Activated CD4-positive, alpha-beta memory T cell treated with anti-CD3 and anti-CD28 coated beads, Interleukin-2, amount 10 ng/mL, durations not matched to agents 7 days and 5 days (primary cell): Measurements from ENCODE around the gene POLR1G. TPM values are rescaled to one million over a fixed set of nuclear protein-coding genes. Genes with fewer than 3 reads are reported as not detected.
A peak's percentile ranks its signal among the peaks of the same experiment; 100 is the strongest.

Source experiments
- CTCF ChIA-PET: fragments of 350-600 bp; sonication (Branson Sonifier 250); formaldehyde crosslinking; loops from one replicate; lab custom pipeline; 2021; ENCODE audit warnings: antibody characterized with exemption, inconsistent platforms; lab: Charles Lee
- POLR2A ChIA-PET: fragments of 350-600 bp; sonication (Branson Sonifier 250); formaldehyde crosslinking; loops from one replicate; lab custom pipeline; 2021; ENCODE audit warnings: antibody characterized with exemption; lab: Charles Lee
- DNase-seq: peaks from one replicate; pipeline ENCODE4 v3.0.0-alpha.2; 2020
- H3K27ac Mint-ChIP-seq: one replicate; pipeline ENCODE4 v1.8.0; 2021; ENCODE audit warnings: mild to moderate bottlenecking, mixed read lengths
- H3K27me3 Mint-ChIP-seq: one replicate; pipeline ENCODE4 v1.8.0; 2021; ENCODE audit warnings: mixed read lengths
- H3K36me3 Mint-ChIP-seq: one replicate; pipeline ENCODE4 v1.8.0; 2021; ENCODE audit warnings: low read depth, mixed read lengths
- H3K4me1 Mint-ChIP-seq: one replicate; pipeline ENCODE4 v1.8.0; 2021; ENCODE audit warnings: mixed read lengths
- H3K4me3 Mint-ChIP-seq: one replicate; pipeline ENCODE4 v1.8.0; 2021; ENCODE audit warnings: mild to moderate bottlenecking, mixed read lengths
- H3K9me3 Mint-ChIP-seq: one replicate; pipeline ENCODE4 v1.8.0; 2021; ENCODE audit warnings: mixed read lengths
- total RNA-seq, 2 experiments: library from RNA; stranded (reverse); gene quantifications; one replicate each; pipeline ENCODE4 v1.2.3, GENCODE V29; 2021

POLR1G gene
- total RNA-seq, 2 experiments from 2014 or later: 3.6 to 3.8 TPM

DNA sequence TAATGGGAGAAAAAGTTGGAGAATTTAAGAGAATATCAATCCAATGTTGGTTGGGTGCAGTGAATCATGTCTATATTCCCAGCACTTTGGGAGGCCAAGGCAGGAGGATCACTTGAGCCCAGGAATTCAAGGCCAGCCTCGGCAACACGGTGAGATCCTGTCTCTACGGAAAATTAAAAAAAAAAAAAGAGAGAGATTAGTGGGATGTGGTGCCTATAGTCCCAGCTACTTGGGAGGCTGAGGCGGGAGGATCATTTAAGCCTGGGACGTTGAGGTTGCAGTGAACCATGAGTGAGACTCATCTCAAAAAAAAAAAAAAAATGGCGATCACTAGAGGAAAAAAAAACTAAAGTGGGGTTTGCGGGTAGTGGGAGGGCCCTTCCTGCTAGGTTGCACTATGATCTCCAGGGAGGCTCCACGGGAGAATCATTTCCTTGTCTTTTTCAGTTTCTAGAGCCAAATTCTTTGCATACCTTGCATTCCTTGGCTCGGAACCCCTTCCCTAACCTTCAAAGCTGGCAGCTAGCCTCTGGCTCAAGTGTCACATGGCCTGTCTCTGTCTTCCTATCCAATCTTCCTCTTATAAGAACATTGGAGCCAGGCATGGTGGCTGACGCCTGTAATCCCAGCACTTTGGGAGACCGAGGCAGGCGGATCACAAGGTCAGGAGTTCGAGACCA lies 30.3 kb upstream of the POLR1G start:
- POLR2A ChIA-PET: interaction anchor here (0.6 kb wide), 1 partner anchor 222 kb away, joined by 4 read pairs; no protein-coding TSS in a partner anchor
- Mint-ChIP-seq H3K36me3 (no peaks in the 10 kb centered on the region), H3K27ac (no peak overlapping the region), H3K4me3 (no peak overlapping the region), H3K9me3 (no peaks in the 10 kb centered on the region), H3K4me1 (peaks cover 5% of the 10 kb centered on the region), H3K27me3 (no peaks in the 10 kb centered on the region)
- DNase-seq: no peak
- CTCF ChIA-PET: interaction anchor here (0.7 kb wide), 1 partner anchor 47 kb away, joined by 3 read pairs; no protein-coding TSS in a partner anchor

DNA sequence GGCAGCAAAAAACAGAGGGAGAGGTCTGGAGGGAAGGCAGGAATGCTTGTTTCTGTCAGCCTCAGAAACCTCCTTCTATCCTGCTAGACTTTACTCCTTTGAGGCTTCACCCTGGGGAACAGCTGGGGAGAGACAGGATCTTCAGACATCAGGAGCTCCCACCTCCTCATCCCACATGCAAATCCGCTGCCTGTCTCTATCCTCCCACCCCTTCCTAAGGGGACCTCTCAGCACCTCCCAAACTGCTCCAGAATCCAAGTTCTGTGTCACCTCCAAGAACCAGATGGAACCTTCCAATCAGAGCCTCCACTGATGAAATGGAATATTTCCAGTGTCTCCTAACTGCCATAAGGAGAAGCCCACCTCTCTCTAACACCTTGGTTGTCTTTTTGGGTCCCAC lies 26.3 kb upstream of the POLR1G start:
- H3K27me3 Mint-ChIP-seq: peaks cover 4% of the 10 kb centered on the region
- no peak overlapping the region for H3K27ac Mint-ChIP-seq
- H3K4me3 Mint-ChIP-seq: no peak overlapping the region
- no peak for DNase-seq
- H3K4me1 Mint-ChIP-seq: peaks cover 4% of the 10 kb centered on the region
- H3K36me3 Mint-ChIP-seq: no peaks in the 10 kb centered on the region
- ChIA-PET CTCF (interaction anchor here (1.7 kb wide), 1 partner anchor 337 kb away, joined by 5 read pairs; no protein-coding TSS in a partner anchor), POLR2A (no interaction called here)
- no peaks in the 10 kb centered on the region for H3K9me3 Mint-ChIP-seq

DNA sequence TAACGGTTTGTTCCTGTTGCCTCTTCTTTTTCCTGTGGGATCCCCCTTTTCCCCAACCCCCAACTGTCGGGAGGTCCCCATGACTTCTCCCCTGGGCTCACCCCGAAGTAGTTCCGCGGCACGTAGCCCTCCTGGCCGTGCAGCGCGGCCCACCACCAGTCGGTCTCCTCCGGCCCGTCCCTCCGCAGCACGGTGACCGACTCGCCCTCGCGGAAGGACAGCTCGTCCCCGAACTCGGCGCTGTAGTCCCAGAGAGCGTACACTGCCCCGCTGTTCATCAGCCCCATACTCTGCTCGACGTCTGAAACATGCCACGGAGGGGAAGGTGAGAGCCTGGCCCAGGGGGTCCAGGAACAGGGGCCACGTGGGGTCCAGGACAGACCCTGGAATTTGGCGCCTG lies 24.0 kb upstream of the POLR1G start:
- no peaks in the 10 kb centered on the region for H3K4me1 Mint-ChIP-seq
- H3K27me3 Mint-ChIP-seq: peaks cover 21% of the 10 kb centered on the region
- H3K36me3 Mint-ChIP-seq: no peaks in the 10 kb centered on the region
- no peak overlapping the region for H3K4me3 Mint-ChIP-seq
- ChIA-PET POLR2A (no interaction called here), CTCF (no interaction called here)
- no peak for DNase-seq
- H3K9me3 Mint-ChIP-seq: no peaks in the 10 kb centered on the region
- H3K27ac Mint-ChIP-seq: no peak overlapping the region

DNA sequence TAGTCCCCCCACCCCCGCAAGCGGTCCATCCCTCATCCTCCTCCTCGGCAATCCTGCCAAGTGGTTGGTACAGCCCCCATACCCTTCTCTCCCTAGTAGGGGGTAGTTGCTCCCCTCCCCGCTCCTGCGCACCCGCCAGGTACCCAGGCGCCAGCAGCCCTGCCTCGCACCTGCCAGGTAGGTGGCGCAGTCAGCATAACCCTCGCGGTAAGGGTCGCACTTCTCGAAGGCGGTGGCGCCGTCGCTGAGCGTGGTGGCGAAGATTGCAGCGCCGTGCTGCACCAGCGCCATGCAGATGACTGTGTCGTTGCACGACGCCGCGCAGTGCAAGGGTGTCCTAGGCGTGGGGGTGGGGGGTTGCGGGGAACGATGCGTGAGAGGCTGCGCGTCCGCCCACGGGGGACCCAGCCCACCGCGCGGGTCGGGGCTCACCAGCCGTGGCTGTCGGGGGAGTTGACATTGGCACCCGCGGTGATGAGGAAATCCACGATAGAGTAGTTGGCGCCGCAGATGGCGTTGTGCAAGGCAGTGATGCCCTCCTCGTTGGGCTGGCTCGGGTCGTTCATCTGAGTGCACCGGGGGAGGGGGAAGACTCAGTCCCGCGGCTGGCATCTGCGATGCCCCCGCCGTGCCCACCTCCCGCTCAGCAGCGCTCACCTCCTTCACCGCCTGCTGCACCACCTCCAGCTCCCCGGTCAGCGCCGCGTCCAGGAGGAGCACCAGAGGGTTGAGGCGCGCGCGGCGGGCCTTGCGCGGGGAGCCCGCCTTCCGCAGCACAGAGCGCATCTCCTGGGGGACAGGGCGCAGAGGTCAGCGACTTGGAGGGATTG lies 20.8 kb upstream of the POLR1G start:
- no peak overlapping the region for H3K27ac Mint-ChIP-seq
- H3K4me1 Mint-ChIP-seq: no peaks in the 10 kb centered on the region
- CTCF ChIA-PET: interaction anchor here (1.2 kb wide), 1 partner anchor 17 kb away, joined by 3 read pairs; no protein-coding TSS in a partner anchor
- H3K36me3 Mint-ChIP-seq: no peaks in the 10 kb centered on the region
- POLR2A ChIA-PET: no interaction called here
- H3K27me3 Mint-ChIP-seq: peaks cover 25% of the 10 kb centered on the region
- H3K9me3 Mint-ChIP-seq: no peaks in the 10 kb centered on the region
- H3K4me3 Mint-ChIP-seq: no peak overlapping the region
- DNase-seq: no peak

DNA sequence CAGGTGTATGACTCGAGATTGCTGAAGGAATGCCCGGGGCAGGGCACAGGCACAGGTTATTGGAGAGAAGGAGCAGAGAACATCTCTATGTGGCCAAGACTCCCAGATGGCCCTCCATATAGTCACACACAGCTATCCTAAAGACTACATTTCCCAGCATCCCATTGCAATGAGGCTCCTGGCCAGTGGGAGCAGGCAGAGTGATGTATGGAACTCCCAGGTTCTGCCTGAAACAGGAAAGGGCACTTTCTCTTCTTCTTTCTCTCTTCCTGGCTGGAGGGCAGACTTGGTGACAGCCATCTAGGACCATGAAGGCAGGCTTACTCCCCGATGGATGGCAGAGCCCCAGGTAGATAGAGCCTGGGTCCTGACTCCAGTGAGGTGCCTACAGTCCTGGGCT lies 15.1 kb upstream of the POLR1G start:
- no peak for DNase-seq
- H3K36me3 Mint-ChIP-seq: no peaks in the 10 kb centered on the region
- peaks cover 15% of the 10 kb centered on the region for H3K27me3 Mint-ChIP-seq
- no peaks in the 10 kb centered on the region for H3K4me1 Mint-ChIP-seq
- no peaks in the 10 kb centered on the region for H3K9me3 Mint-ChIP-seq
- POLR2A ChIA-PET: no interaction called here
- CTCF ChIA-PET: no interaction called here
- no peak overlapping the region for H3K27ac Mint-ChIP-seq
- no peak overlapping the region for H3K4me3 Mint-ChIP-seq

DNA sequence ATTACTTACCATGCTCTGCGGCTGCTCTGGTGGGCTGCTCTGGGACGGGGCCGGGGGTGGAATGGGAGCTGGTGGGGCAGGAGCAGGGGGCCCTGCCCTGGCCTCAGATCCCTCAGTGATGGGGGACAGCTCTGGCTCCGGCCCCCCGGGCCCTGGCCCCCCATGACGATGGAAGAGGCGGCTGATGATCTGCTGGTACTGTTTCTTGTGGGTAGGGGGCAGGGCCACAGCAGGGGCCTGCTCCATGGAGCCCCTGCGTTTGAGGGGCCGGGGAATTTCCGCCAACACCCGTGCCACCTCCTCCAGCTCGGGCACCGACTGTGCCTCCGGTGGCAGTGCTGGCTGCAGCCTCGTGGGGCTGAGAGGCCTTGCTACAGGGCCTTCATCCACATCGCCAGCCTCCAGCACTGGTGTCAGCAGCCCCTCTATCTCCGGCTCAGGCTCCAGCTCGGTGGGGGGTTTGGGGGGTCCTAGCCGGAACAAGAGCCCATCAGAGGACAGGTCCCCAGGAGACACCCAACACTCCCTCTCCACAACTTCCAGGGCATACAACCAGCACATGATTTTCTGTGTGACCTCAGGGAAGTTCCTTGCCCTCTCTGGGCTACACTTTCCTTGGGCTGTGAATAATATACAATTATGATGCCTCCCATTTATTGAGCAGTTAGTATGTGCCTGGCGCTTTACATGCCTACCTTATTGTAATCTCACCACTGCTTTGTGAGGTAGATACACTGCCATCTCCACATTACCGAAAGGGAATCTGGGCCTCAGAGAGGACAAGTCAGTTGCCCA lies 14.4 kb upstream of the POLR1G start:
- H3K36me3 Mint-ChIP-seq: peaks cover 3% of the 10 kb centered on the region
- no peaks in the 10 kb centered on the region for H3K4me1 Mint-ChIP-seq
- no peak overlapping the region for H3K27ac Mint-ChIP-seq
- peaks cover 16% of the 10 kb centered on the region for H3K27me3 Mint-ChIP-seq
- H3K4me3 Mint-ChIP-seq: no peak overlapping the region
- no peaks in the 10 kb centered on the region for H3K9me3 Mint-ChIP-seq
- no peak for DNase-seq
- POLR2A ChIA-PET: no interaction called here
- CTCF ChIA-PET: interaction anchor here (3.5 kb wide), 1 partner anchor 11 kb away, joined by 13 read pairs; the partner anchor contains the start of gene PPP1R13L

DNA sequence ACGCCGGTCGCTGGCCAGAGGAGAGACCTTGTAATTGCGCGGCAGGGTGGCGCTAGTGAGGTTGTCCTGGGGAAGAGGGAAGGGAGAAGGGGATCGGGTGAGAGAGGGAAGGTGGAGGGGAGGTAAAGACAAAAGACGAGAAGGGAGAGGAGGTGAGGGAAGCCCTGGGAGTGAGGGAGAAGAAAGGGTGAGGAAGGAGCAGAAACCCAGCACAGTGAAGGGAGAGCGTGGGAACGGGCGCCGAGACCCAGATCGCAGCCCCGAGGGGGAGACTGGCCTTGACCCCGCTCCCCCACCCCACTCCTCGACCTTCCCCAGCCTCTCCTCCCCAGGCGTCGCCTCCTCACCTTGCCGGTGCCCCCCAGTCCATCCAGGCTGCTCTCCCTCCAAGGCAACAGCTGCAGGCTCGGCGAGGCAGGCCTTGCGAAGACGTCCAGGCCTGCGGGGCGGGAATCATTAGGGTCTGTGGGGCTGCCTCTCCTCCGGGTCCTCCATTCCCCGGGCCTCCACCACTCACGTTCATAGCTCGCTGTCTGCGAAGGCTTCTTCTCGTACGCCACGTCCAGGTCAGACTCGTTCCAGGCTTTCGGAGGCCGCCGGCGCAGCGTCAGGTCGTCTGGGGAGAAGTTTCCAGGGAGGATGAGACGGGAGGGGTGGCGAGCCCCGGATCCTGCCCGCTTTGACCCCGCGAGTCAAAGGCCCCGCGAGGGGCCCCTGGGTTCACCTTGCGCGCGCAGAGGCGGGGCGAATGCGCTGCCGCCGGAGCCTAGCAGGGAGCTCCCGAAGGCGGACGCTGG lies 10.4 kb upstream of the POLR1G start:
- Mint-ChIP-seq H3K36me3 (peaks cover 3% of the 10 kb centered on the region), H3K27me3 (peaks cover 22% of the 10 kb centered on the region), H3K9me3 (no peaks in the 10 kb centered on the region), H3K27ac (no peak overlapping the region), H3K4me1 (peaks cover 8% of the 10 kb centered on the region), H3K4me3 (no peak overlapping the region)
- DNase-seq: no peak
- ChIA-PET CTCF (no interaction called here), POLR2A (no interaction called here)

DNA sequence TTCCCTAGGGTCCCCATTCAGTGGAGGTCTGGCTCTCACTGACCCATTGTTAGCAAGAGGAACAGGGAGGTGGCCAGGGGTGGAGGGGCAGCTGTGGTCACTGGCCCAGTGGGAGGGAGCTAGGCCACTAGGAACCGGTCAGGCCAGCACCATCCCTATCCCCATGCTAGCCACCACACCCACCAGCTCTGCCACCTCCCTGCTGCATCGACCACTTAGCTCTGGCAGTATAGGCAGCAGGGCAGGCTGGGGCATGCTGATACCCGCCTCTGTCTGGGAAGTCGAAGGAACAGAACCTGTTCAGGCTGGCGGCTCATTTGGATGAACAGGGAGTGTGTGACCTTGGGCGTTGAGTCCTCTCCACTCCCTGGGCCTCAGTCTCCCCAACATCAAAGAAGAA lies 6.3 kb upstream of the POLR1G start:
- peaks cover 31% of the 10 kb centered on the region for H3K4me1 Mint-ChIP-seq
- POLR2A ChIA-PET: no interaction called here
- CTCF ChIA-PET: interaction anchor here (0.5 to 1.5 kb wide), 4 partner anchors 61 to 124 kb away, joined by 3 to 5 read pairs (median 4); no protein-coding TSS in a partner anchor
- H3K4me3 Mint-ChIP-seq: no peak overlapping the region
- H3K27me3 Mint-ChIP-seq: peaks cover 46% of the 10 kb centered on the region
- H3K27ac Mint-ChIP-seq: no peak overlapping the region
- no peaks in the 10 kb centered on the region for H3K9me3 Mint-ChIP-seq
- H3K36me3 Mint-ChIP-seq: peaks cover 3% of the 10 kb centered on the region
- DNase-seq: no peak

DNA sequence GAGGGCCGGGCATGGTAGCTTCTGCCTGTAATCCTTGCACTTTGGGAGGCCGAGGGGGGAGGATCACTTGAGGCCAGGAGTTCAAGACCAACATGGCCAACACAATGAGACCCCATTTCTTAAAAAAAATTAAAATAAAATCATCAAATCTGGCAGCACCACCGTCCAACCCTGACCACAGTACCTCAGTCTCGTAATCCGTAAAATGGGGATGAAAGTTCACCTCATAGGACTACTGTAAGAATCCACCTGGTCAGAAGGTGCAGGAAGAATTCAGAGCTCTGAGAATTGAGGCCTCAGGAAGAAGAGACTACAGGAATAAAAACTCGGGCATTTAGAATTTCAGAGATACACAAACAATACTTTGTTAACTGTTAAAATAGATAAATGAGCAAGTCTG lies 4.6 kb upstream of the POLR1G start:
- Mint-ChIP-seq H3K9me3 (no peaks in the 10 kb centered on the region), H3K36me3 (peaks cover 2% of the 10 kb centered on the region), H3K27ac (no peak overlapping the region), H3K4me1 (peaks cover 39% of the 10 kb centered on the region), H3K4me3 (no peak overlapping the region), H3K27me3 (peaks cover 38% of the 10 kb centered on the region)
- ChIA-PET CTCF (interaction anchor here (1.0 to 3.8 kb wide), 6 partner anchors 8 to 79 kb away, joined by 3 to 26 read pairs (median 4); no protein-coding TSS in a partner anchor), POLR2A (interaction anchor here (1.2 kb wide), 1 partner anchor 38 kb away, joined by 3 read pairs; no protein-coding TSS in a partner anchor)
- DNase-seq: no peak

DNA sequence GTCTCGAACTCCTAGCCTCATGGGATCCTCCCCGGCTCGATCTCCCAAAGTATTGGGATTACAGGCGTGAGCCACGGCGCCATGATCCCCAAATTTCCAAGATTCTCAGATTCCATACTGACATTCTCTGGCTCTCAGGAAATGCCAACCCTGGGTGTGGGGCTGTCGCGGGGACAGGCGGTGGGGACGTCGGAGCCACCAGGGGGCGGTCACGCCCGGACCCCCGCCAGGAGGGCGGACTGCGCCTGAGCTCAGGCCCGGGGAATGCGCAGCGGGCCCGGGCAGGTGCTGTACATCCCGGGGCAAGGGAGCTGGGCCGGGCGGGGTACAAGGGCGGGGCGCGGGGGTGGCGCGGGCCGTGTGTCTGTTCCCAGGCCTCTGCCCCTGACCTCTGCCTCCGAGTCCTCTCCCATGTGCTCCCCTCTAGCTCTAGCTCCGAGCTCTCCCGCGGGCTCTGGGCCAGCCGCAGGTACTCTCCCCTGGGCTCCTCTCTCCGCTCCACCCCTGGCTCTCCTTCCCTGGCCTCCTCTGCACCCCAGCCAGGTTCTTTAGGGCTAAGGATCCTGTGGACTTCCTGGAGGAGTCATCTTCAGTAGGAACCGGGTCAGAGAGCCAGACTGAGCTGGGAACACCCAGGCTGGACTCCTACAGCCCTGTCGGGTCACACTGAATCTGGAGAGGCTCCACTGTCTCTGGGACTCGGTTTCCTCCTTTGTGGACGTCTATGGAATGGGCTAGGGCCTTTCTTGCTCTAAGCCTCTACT lies 4.0 kb upstream of the POLR1G start:
- CTCF ChIA-PET: interaction anchor here (0.6 to 3.8 kb wide), 9 partner anchors 9 to 83 kb away, joined by 3 to 26 read pairs (median 6); no protein-coding TSS in a partner anchor
- POLR2A ChIA-PET: interaction anchor here (1.2 to 1.6 kb wide), 2 partner anchors 31 to 37 kb away, joined by 3 to 4 read pairs; no protein-coding TSS in a partner anchor
- H3K4me3 Mint-ChIP-seq: no peak overlapping the region
- H3K9me3 Mint-ChIP-seq: no peaks in the 10 kb centered on the region
- H3K36me3 Mint-ChIP-seq: no peaks in the 10 kb centered on the region
- peak; percentile 21 for DNase-seq
- H3K27ac Mint-ChIP-seq: no peak overlapping the region
- H3K4me1 Mint-ChIP-seq: peaks cover 43% of the 10 kb centered on the region
- H3K27me3 Mint-ChIP-seq: peaks cover 34% of the 10 kb centered on the region

DNA sequence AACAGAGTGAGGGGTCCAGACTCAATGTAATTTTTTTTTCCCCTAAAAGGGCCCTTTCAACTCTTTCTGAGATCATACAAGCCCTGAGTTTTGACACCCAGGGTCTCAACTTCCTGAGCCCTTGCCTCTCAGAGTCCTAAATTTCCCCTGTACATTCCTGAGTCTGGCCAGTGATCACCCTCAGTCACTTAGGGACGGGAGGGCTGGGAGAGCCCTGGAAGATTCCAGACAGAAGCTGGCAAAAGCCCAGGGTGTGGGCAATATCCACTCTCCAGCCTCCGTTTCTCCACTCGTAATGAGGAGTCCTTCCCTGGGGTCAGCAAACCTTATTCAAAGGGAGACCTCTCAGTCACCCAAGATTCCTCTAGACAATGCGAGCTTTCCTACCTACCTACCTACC lies 3.2 kb upstream of the POLR1G start:
- ChIA-PET CTCF (interaction anchor here (1.2 to 3.8 kb wide), 7 partner anchors 9 to 82 kb away, joined by 3 to 26 read pairs (median 10); partner anchors contain the start of gene ERCC2), POLR2A (interaction anchor here (1.2 to 2.4 kb wide), 3 partner anchors 32 to 239 kb away, joined by 4 to 9 read pairs (median 4); no protein-coding TSS in a partner anchor)
- Mint-ChIP-seq H3K27ac (no peak overlapping the region), H3K9me3 (no peaks in the 10 kb centered on the region), H3K4me3 (no peak overlapping the region), H3K36me3 (no peaks in the 10 kb centered on the region), H3K27me3 (peaks cover 30% of the 10 kb centered on the region), H3K4me1 (peaks cover 47% of the 10 kb centered on the region)
- no peak for DNase-seq
